T-cell (primary cell): Measurements from ENCODE around the gene AADAT. TPM values are rescaled to one million over a fixed set of nuclear protein-coding genes. Genes with fewer than 3 reads are reported as not detected.
"Not testable (repeated sequence)": the region's sequence is repeated elsewhere in the genome, so short reads cannot be mapped to it uniquely, and the experiment has no call there.

Experiments
- ATAC-seq, 4 experiments: fragments of 200-7000 bp in 3 of 4; fragments of 150-1000 bp in 1 of 4; cut with Tn5 transposase; replicated peaks in 1 of 4; 1 replicate in 3 of 4; 2 replicates in 1 of 4; pipeline ENCODE4 v1.10.0; 2021; ENCODE audit warnings: moderate library complexity in 3 of 4, mild to moderate bottlenecking in 2 of 4, moderate number of reproducible peaks in 1 of 4
- CTCF ChIA-PET, 2 donors: fragments of 300-600 bp; sonication (Branson Sonifier 250); formaldehyde crosslinking; loops; one replicate each; lab custom pipeline; 2022; ENCODE audit warnings: antibody characterized with exemption in 2 of 2; lab: Charles Lee
- POLR2A ChIA-PET, 2 donors: fragments of 300-600 bp; sonication (Branson Sonifier 250); formaldehyde crosslinking; loops; one replicate each; lab custom pipeline; 2022; ENCODE audit warnings: antibody characterized with exemption in 2 of 2; lab: Charles Lee
- DNase-seq, 35 experiments: peaks; one replicate each; pipeline versions ENCODE4 v3.0.0 to v3.0.0-alpha.2; 2013 to 2023
- H3K27ac ChIP-seq: one replicate; pipeline ENCODE4 v1.5.1; 2013; ENCODE audit warnings: low read length
- H3K27me3 ChIP-seq, 2 experiments: replicated peaks in 1 of 2; 1 replicate in 1 of 2; 2 replicates in 1 of 2; pipeline versions ENCODE4 v1.6.1 to v1.7.0; 2013; ENCODE audit warnings: low read length in 1 of 2, mixed read lengths in 1 of 2; ENCODE audit not compliant: control insufficient read depth in 2 of 2, insufficient read depth in 2 of 2; ENCODE audit errors: extremely low read depth in 1 of 2
- H3K36me3 ChIP-seq, 2 donors: 1 replicate in 1 of 2; 2 replicates in 1 of 2; pipeline versions ENCODE4 v1.6.1 to v1.7.0; 2013; ENCODE audit warnings: low read length in 1 of 2; ENCODE audit not compliant: control insufficient read depth in 2 of 2, insufficient read depth in 1 of 2; ENCODE audit errors: extremely low read depth in 1 of 2
- H3K4me1 ChIP-seq, 2 experiments: 1 replicate in 1 of 2; 2 replicates in 1 of 2; pipeline versions ENCODE4 v1.6.1 to v1.7.0; 2013; ENCODE audit warnings: low read length in 2 of 2, mixed read lengths in 1 of 2; ENCODE audit not compliant: insufficient read depth in 2 of 2, control insufficient read depth in 1 of 2; ENCODE audit errors: extremely low read depth in 1 of 2
- H3K4me3 ChIP-seq, 2 donors: 1 replicate in 1 of 2; 2 replicates in 1 of 2; pipeline versions ENCODE4 v1.5.1 to v1.7.0; 2013; ENCODE audit warnings: mild to moderate bottlenecking in 2 of 2, low read length in 1 of 2, moderate library complexity in 1 of 2; ENCODE audit not compliant: control insufficient read depth in 1 of 2; ENCODE audit errors: extremely low read depth in 1 of 2
- H3K9me3 ChIP-seq: 2 replicates; pipeline ENCODE4 v1.7.0; 2013
- H3K27ac Mint-ChIP-seq, 2 donors: one replicate each; pipeline ENCODE4 v1.8.0; 2020 to 2021; ENCODE audit warnings: mild to moderate bottlenecking in 2 of 2, mixed read lengths in 2 of 2
- H3K27me3 Mint-ChIP-seq, 2 donors: one replicate each; pipeline ENCODE4 v1.8.0; 2021 to 2022; ENCODE audit warnings: mixed read lengths in 2 of 2
- H3K36me3 Mint-ChIP-seq: one replicate; pipeline ENCODE4 v1.8.0; 2021; ENCODE audit warnings: mixed read lengths
- H3K4me1 Mint-ChIP-seq, 3 donors: one replicate each; pipeline ENCODE4 v1.8.0; 2020 to 2022; ENCODE audit warnings: mixed read lengths in 3 of 3, mild to moderate bottlenecking in 1 of 3
- H3K4me3 Mint-ChIP-seq, 3 donors: one replicate each; pipeline ENCODE4 v1.8.0; 2020 to 2022; ENCODE audit warnings: mild to moderate bottlenecking in 3 of 3, mixed read lengths in 3 of 3, moderate library complexity in 3 of 3
- H3K9me3 Mint-ChIP-seq, 3 donors: one replicate each; pipeline ENCODE4 v1.8.0; 2020 to 2022; ENCODE audit warnings: mixed read lengths in 3 of 3
- WGBS: methylation state at CpG from one replicate; pipeline ENCODE4 v1.1.5; 2013; ENCODE audit warnings: missing lambda C conversion rate; ENCODE audit not compliant: insufficient coverage; 5-methylcytosine and 5-hydroxymethylcytosine counted together
- total RNA-seq, 35 experiments: library from RNA in 6 of 35; stranded (reverse) in 6 of 35; fragments of 120-200 nt in 1 of 35; gene quantifications; one replicate each; pipeline versions ENCODE4 v1.2.1 to v1.2.4 and lab custom pipeline; 2013 to 2026

The AADAT gene
- total RNA-seq, 5 donors from 2014 or later (not counting 1 experiment from before 2014, with no cell fraction given): not detected

DNA sequence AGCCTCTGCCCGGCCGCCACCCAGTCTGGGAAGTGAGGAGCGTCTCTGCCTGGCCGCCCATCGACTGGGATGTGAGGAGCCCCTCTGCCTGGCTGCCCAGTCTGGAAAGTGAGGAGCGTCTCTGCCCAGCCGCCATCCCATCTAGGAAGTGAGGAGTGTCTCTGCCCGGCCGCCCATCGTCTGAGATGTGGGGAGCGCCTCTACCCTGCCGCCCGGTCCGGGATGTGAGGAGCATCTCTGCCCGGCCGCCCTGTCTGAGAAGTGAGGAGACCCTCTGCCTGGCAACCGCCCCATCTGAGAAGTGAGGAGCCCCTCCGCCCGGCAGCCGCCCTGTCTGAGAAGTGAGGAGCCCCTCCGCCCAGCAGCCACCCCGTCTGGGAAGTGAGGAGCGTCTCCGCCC, 43.6 kb downstream of the AADAT start:
- H3K36me3 ChIP-seq, H3K27me3 ChIP-seq, H3K27ac Mint-ChIP-seq, POLR2A ChIA-PET, H3K27ac ChIP-seq, H3K27me3 Mint-ChIP-seq, H3K36me3 Mint-ChIP-seq, H3K9me3 ChIP-seq, DNase-seq, CTCF ChIA-PET, ATAC-seq, H3K4me1 Mint-ChIP-seq, H3K4me3 Mint-ChIP-seq, H3K4me3 ChIP-seq, H3K4me1 ChIP-seq, H3K9me3 Mint-ChIP-seq: not testable (repeated sequence)
- WGBS: 100% methylated on average over 4 of the region's 24 CpGs

DNA sequence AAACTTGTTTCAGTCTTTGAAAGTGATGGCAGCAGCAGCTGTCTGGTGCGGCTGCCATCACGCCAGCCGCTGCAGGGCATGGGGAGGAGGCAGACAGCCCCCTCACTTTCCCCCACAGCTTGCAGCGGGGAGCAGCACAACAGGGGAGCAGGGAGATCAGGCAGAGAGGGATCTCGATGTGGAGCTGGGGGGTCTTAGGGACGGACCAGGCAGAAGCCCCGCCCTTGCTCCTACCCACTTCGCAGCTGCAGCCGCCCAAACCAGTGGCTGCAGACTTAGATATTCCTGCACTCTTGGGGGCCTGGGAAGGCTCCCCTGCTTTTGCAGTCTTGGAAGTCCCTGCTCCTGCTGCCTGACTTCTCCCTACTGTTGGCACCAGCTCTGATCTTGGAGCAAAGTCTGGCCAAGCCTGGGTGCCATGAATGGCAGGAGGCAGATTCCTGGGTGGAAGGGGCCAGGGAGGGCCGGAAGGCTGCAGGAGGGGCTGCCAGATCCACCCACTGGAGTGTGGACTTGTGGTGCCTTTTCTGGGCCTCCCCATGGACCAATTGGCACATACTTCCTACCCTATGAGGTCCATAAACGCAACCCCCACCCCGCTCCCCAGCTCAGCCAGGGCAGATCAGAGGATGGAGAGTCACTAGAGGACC, 49.6 kb downstream of the AADAT start:
- Mint-ChIP-seq H3K27ac (no peak overlapping the region), H3K4me3 (no peak overlapping the region), H3K36me3 (no peaks in the 10 kb centered on the region), H3K4me1 (no peaks in the 10 kb centered on the region), H3K27me3 (peaks cover 0 to 3% of the 10 kb centered on the region in 2 donors), H3K9me3 (no peaks in the 10 kb centered on the region)
- WGBS: 100% methylated on average over 3 of the region's 12 CpGs
- H3K4me3 ChIP-seq: no peak overlapping the region
- H3K36me3 ChIP-seq: no peaks in the 10 kb centered on the region
- H3K9me3 ChIP-seq: no peaks in the 10 kb centered on the region
- ChIA-PET POLR2A (no interaction called here), CTCF (interaction anchor here (0.6 to 1.8 kb wide), 3 partner anchors 10 to 1148 kb away, joined by 3 to 9 read pairs (median 6); no protein-coding TSS in a partner anchor)
- H3K27me3 ChIP-seq: no peaks in the 10 kb centered on the region
- ATAC-seq: no peak
- no peaks in the 10 kb centered on the region for H3K4me1 ChIP-seq
- no peak overlapping the region for H3K27ac ChIP-seq
- no peak for DNase-seq

DNA sequence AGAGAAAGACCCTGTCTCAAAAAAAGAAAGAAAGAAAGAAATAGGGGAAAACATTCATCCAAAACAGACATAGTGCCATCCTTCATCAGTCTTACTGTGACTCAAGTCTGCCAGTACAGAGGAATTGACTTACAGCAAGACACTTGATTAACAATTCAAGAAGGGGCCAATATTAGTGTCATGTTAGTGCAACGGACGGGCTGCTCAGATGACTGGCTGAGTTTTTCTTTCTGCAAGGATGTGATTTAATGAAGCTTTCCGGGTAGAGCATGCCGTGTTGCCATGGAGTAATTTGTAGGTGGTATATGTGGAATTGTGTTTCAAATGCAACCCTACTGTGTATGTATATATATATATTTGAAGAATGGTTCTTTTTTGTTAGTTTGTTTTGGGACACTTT, 51.0 kb downstream of the AADAT start:
- 67% methylated on average over 2 of the region's 4 CpGs for WGBS
- H3K9me3 ChIP-seq: no peaks in the 10 kb centered on the region
- no peak for ATAC-seq
- DNase-seq: no peak
- Mint-ChIP-seq H3K9me3 (no peaks in the 10 kb centered on the region), H3K27me3 (peaks cover 0 to 3% of the 10 kb centered on the region in 2 donors), H3K36me3 (no peaks in the 10 kb centered on the region), H3K4me1 (no peaks in the 10 kb centered on the region), H3K4me3 (no peak overlapping the region), H3K27ac (no peak overlapping the region)
- no peak overlapping the region for H3K4me3 ChIP-seq
- H3K27ac ChIP-seq: no peak overlapping the region
- ChIA-PET CTCF (no interaction called here), POLR2A (no interaction called here)
- no peaks in the 10 kb centered on the region for H3K4me1 ChIP-seq
- no peaks in the 10 kb centered on the region for H3K36me3 ChIP-seq
- no peaks in the 10 kb centered on the region for H3K27me3 ChIP-seq

DNA sequence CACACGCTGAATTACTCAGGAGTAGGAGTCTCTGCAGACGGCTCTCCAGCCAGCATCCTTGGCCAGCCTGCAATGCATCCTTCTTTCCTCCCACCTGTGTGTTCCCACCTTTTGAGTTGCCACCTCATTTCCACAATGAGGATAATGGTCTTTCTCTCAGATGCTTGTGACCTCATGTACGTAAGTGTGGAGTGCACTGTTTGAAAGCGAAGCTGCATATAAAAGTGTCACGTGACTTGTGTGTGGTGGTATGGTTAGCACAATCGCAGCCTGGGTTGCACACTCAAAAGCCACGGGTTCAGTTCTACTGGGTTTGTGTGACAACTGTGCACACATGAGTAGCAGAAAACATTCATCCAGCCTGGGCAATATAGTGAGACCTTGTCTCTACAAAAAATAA, 51.5 kb downstream of the AADAT start:
- no peak overlapping the region for H3K4me3 Mint-ChIP-seq

DNA sequence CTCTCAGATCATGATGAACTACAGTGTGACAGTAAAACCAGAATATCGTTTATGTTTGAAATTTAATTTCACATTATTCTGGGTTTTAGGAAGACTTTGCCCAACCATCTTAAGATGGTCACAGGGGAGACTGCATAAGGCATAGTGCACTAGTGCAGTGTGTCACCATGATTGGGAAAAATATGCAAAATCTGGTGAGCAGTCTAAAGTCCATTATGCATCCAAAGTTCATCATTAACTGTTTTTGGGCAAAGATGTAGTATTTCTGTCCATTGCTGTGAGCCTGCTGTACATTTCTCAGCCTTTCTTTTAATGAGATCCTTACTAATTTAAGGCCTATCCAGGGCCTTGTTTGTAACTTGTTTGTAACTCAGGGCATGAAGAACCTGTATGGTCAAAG, 52.3 kb downstream of the AADAT start:
- CTCF ChIA-PET: no interaction called here
- H3K27ac Mint-ChIP-seq: no peak overlapping the region
- H3K27me3 ChIP-seq: peaks cover 0 to 4% of the 10 kb centered on the region in 2 experiments
- no peaks in the 10 kb centered on the region for H3K36me3 Mint-ChIP-seq
- ATAC-seq (no peak), DNase-seq (no peak)
- H3K4me3 ChIP-seq: no peak overlapping the region
- H3K27me3 Mint-ChIP-seq: peaks cover 0 to 3% of the 10 kb centered on the region in 2 donors
- POLR2A ChIA-PET: no interaction called here
- no peak overlapping the region for H3K4me3 Mint-ChIP-seq
- H3K36me3 ChIP-seq: no peaks in the 10 kb centered on the region
- H3K9me3 Mint-ChIP-seq: no peaks in the 10 kb centered on the region
- WGBS: no CpG with 5 or more reads among the region's 1 CpG
- no peak overlapping the region for H3K27ac ChIP-seq
- H3K4me1 Mint-ChIP-seq: no peaks in the 10 kb centered on the region
- H3K4me1 ChIP-seq: no peaks in the 10 kb centered on the region
- no peaks in the 10 kb centered on the region for H3K9me3 ChIP-seq

More for the DNA sequence above, 51.5 kb downstream of the AADAT start:
- no peaks in the 10 kb centered on the region for H3K36me3 ChIP-seq
- DNase-seq (no peak), ATAC-seq (no peak)
- CTCF ChIA-PET: no interaction called here
- Mint-ChIP-seq H3K9me3 (no peaks in the 10 kb centered on the region), H3K36me3 (no peaks in the 10 kb centered on the region), H3K27ac (no peak overlapping the region), H3K27me3 (peaks cover 0 to 3% of the 10 kb centered on the region in 2 donors), H3K4me1 (no peaks in the 10 kb centered on the region)
- no peak overlapping the region for H3K4me3 ChIP-seq
- WGBS: 95% methylated on average over 4 of the region's 7 CpGs
- POLR2A ChIA-PET: no interaction called here
- H3K27ac ChIP-seq: no peak overlapping the region
- no peaks in the 10 kb centered on the region for H3K27me3 ChIP-seq
- H3K9me3 ChIP-seq: no peaks in the 10 kb centered on the region
- no peaks in the 10 kb centered on the region for H3K4me1 ChIP-seq

DNA sequence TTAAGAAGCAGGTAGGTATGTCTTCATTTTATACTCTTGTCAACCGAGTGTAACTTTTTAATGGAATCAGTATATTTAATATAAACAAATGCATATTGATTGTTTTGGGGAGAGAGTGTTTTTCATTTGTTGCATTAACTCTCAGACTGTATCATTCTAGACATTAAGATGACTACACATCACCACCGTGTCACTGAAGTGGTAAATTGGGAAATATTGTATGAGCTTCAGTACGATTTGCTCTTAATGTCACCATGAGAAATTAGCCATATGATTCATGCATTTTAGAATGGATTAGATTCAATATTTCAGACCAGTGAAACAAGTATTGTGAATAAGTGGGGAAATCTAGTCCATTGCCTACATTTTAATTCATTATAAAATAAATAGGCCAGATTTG, 53.9 kb downstream of the AADAT start:
- Mint-ChIP-seq H3K9me3 (no peaks in the 10 kb centered on the region), H3K36me3 (no peaks in the 10 kb centered on the region), H3K27ac (no peak overlapping the region), H3K4me1 (no peaks in the 10 kb centered on the region), H3K4me3 (no peak overlapping the region), H3K27me3 (peaks cover 0 to 8% of the 10 kb centered on the region in 2 donors)
- DNase-seq: no peak
- no peak overlapping the region for H3K4me3 ChIP-seq
- H3K4me1 ChIP-seq: no peaks in the 10 kb centered on the region
- H3K27me3 ChIP-seq: peaks cover 0 to 8% of the 10 kb centered on the region in 2 experiments
- no peak for ATAC-seq
- no CpG with 5 or more reads among the region's 3 CpGs for WGBS
- H3K9me3 ChIP-seq: no peaks in the 10 kb centered on the region
- CTCF ChIA-PET: no interaction called here
- H3K36me3 ChIP-seq: no peaks in the 10 kb centered on the region
- no peak overlapping the region for H3K27ac ChIP-seq
- POLR2A ChIA-PET: no interaction called here
